Measurements from ENCODE around the gene SEMA6A. TPM values are rescaled to one million over a fixed set of nuclear protein-coding genes. Genes with fewer than 3 reads are reported as not detected.

The SEMA6A gene
- polyA plus RNA-seq, 1 of the 3 experiments (the other 2 are of a cell fraction), result 0.18 TPM

GRCh38 chr5:116473706-116474105, 100.9 kb downstream of the SEMA6A start:
- WGBS (ENCODE audit: low lambda C conversion rate), result 66% methylated on average over 5 of the region's 5 CpGs
- H3K9ac ChIP-seq, result no peak overlapping the region
- no peaks in the 10 kb centered on the region for H3F3A ChIP-seq (replicated peaks; ENCODE audit: insufficient read depth)
- TF ChIP-seq MEF2A (IDR thresholded peaks at IDR 0.05; ENCODE audit: borderline replicate concordance, low read depth) (no peak), YY1 (IDR thresholded peaks at IDR 0.05; ENCODE audit: low read depth) (no peak), FOXJ3 (CRISPR knock-in tag; IDR thresholded peaks at IDR 0.05) (no peak), POLR2AphosphoS5 (IDR thresholded peaks at IDR 0.05; ENCODE audit: low read depth, low read length) (no peak), ELF1 (IDR thresholded peaks at IDR 0.05) (no peak), EP300 (IDR thresholded peaks at IDR 0.05; ENCODE audit: borderline replicate concordance in 1 of 2, low read depth in 1 of 2, low read length in 1 of 2) (no peak), RFX5 (IDR thresholded peaks at IDR 0.05; ENCODE audit: low read length) (no peak), RXRA (IDR thresholded peaks at IDR 0.05; ENCODE audit: borderline replicate concordance, low read depth) (no peak)
- H3K4me2 ChIP-seq, result no peak overlapping the region
- no peaks in the 10 kb centered on the region for H3K79me2 ChIP-seq (ENCODE audit: insufficient read depth)
- CTCF ChIA-PET, result interaction anchor here (1.2 kb wide), 1 partner anchor 336 kb away, joined by 3 read pairs; no protein-coding TSS in a partner anchor
- H3K27ac ChIP-seq (ENCODE audit: low read depth in 2 of 2, low read length in 1 of 2), result no peak overlapping the region
- no peak for DNase-seq
- no peaks in the 10 kb centered on the region; a peak in 2 of 4 replicates for H3K4me1 ChIP-seq (ENCODE audit: control insufficient read depth in 1 of 2, insufficient read depth in 2 of 2, low read depth in 1 of 2, low read length in 1 of 2)
- POLR2A ChIA-PET, result no interaction called here
- no peak overlapping the region for H3K4me3 ChIP-seq (ENCODE audit: low read depth in 2 of 2, low read length in 1 of 2)
- no peaks in the 10 kb centered on the region for H3K9me2 ChIP-seq
- no peaks in the 10 kb centered on the region for H4K20me1 ChIP-seq (ENCODE audit: insufficient read depth)
- H3K9me3 ChIP-seq, result no peaks in the 10 kb centered on the region
- H2AFZ ChIP-seq (ENCODE audit: low read depth), result no peak overlapping the region
- no peaks in the 10 kb centered on the region for H3K36me3 ChIP-seq (replicated peaks in 1 of 2; ENCODE audit: control insufficient read depth in 1 of 2, insufficient read depth in 2 of 2, low read length in 1 of 2)
- H3K27me3 ChIP-seq (ENCODE audit: insufficient read depth), result no peaks in the 10 kb centered on the region

DNA sequence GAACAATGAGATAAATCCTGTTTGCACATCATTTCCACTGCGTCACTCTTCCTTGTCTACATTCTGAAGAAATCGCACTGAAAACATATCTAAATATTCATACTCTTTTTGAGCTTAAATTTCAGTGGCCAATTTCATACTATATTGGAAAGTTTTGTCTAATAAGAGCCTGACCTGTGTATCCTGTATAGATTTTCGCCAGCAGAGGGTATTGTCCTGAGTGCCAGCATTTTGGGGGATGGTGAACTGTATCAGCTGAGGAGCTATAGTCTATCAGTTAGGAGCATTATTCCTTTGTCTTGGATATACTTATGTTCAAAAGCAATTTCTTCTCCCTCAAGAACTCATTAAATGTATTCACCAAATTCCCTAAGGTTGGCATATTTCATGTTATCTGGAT, 102.3 kb downstream of the SEMA6A start:
- Histone ChIP-seq H3K9me2 (no peaks in the 10 kb centered on the region), H3F3A (replicated peaks; ENCODE audit: insufficient read depth) (no peaks in the 10 kb centered on the region), H3K27me3 (ENCODE audit: insufficient read depth) (no peaks in the 10 kb centered on the region), H3K36me3 (replicated peaks in 1 of 2; ENCODE audit: control insufficient read depth in 1 of 2, insufficient read depth in 2 of 2, low read length in 1 of 2) (no peaks in the 10 kb centered on the region), H2AFZ (ENCODE audit: low read depth) (no peak overlapping the region), H3K27ac (ENCODE audit: low read depth in 2 of 2, low read length in 1 of 2) (no peak overlapping the region), H3K9ac (no peak overlapping the region), H3K4me3 (ENCODE audit: low read depth in 2 of 2, low read length in 1 of 2) (no peak overlapping the region), H4K20me1 (ENCODE audit: insufficient read depth) (no peaks in the 10 kb centered on the region), H3K4me1 (ENCODE audit: control insufficient read depth in 1 of 2, insufficient read depth in 2 of 2, low read depth in 1 of 2, low read length in 1 of 2) (no peaks in the 10 kb centered on the region; a peak in 2 of 4 replicates), H3K79me2 (ENCODE audit: insufficient read depth) (no peaks in the 10 kb centered on the region), H3K9me3 (no peaks in the 10 kb centered on the region), H3K4me2 (no peak overlapping the region)
- 86% methylated on average over 3 of the region's 3 CpGs for WGBS (ENCODE audit: low lambda C conversion rate)
- TF ChIP-seq FOXM1 (IDR thresholded peaks at IDR 0.05; ENCODE audit: low read depth) (no peak), POLR2AphosphoS5 (IDR thresholded peaks at IDR 0.05; ENCODE audit: low read depth, low read length) (no peak), YY1 (IDR thresholded peaks at IDR 0.05; ENCODE audit: low read depth) (no peak), USF1 (IDR thresholded peaks at IDR 0.05; ENCODE audit: borderline replicate concordance, low read depth) (no peak), NFIC (IDR thresholded peaks at IDR 0.05; ENCODE audit: borderline replicate concordance) (no peak), TEAD4 (IDR thresholded peaks at IDR 0.05; ENCODE audit: borderline replicate concordance, insufficient read depth) (no peak), RCOR1 (IDR thresholded peaks at IDR 0.05; ENCODE audit: low read length) (no peak), SIN3A (IDR thresholded peaks at IDR 0.05; ENCODE audit: borderline replicate concordance, low read depth, low read length) (no peak)
- TF ChIP-seq, protein P1, sequence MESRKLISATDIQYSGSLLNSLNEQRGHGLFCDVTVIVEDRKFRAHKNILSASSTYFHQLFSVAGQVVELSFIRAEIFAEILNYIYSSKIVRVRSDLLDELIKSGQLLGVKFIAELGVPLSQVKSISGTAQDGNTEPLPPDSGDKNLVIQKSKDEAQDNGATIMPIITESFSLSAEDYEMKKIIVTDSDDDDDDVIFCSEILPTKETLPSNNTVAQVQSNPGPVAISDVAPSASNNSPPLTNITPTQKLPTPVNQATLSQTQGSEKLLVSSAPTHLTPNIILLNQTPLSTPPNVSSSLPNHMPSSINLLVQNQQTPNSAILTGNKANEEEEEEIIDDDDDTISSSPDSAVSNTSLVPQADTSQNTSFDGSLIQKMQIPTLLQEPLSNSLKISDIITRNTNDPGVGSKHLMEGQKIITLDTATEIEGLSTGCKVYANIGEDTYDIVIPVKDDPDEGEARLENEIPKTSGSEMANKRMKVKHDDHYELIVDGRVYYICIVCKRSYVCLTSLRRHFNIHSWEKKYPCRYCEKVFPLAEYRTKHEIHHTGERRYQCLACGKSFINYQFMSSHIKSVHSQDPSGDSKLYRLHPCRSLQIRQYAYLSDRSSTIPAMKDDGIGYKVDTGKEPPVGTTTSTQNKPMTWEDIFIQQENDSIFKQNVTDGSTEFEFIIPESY (IDR thresholded peaks at IDR 0.05; ENCODE audit: borderline replicate concordance, low read depth), result no peak
- TF ChIP-seq, protein P2, sequence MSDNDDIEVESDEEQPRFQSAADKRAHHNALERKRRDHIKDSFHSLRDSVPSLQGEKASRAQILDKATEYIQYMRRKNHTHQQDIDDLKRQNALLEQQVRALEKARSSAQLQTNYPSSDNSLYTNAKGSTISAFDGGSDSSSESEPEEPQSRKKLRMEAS (IDR thresholded peaks at IDR 0.05; ENCODE audit: low read depth), result no peak
- TF ChIP-seq, protein P3, sequence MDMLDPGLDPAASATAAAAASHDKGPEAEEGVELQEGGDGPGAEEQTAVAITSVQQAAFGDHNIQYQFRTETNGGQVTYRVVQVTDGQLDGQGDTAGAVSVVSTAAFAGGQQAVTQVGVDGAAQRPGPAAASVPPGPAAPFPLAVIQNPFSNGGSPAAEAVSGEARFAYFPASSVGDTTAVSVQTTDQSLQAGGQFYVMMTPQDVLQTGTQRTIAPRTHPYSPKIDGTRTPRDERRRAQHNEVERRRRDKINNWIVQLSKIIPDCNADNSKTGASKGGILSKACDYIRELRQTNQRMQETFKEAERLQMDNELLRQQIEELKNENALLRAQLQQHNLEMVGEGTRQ (IDR thresholded peaks at IDR 0.05; ENCODE audit: borderline replicate concordance, low read depth, low read length), result no peak
- no peak for DNase-seq
- CTCF ChIA-PET, result interaction anchor here (0.6 to 1.3 kb wide), 5 partner anchors 9 to 334 kb away, joined by 3 to 4 read pairs (median 3); no protein-coding TSS in a partner anchor
- POLR2A ChIA-PET, result no interaction called here
